OCI-LY7 (cell line): ENCODE data around the gene OR2C1. TPM values are rescaled to one million over a fixed set of nuclear protein-coding genes. Genes with fewer than 3 reads are reported as not detected.

Experiments
- BruUV-seq: library from RNA; stranded (reverse); fragments of 400-500 nt; replicated peaks from 2 replicates; lab custom pipeline; 2021; lab: Mats Ljungman, UMichigan
- CTCF ChIA-PET: fragments of 300-600 bp; sonication (Branson Sonifier 250); formaldehyde crosslinking; loops from one replicate; lab custom pipeline; 2022; ENCODE audit warnings: antibody characterized with exemption; ENCODE audit not compliant: unreplicated experiment; lab: Charles Lee
- POLR2A ChIA-PET: fragments of 300-600 bp; sonication (Branson Sonifier 250); formaldehyde crosslinking; loops from one replicate; lab custom pipeline; 2022; ENCODE audit warnings: antibody characterized with exemption; lab: Charles Lee
- DNase-seq: peaks from one replicate; pipeline ENCODE4 v3.0.0-alpha.2; 2015; ENCODE audit warnings: low spot score
- H2AFZ ChIP-seq: fragments of 200-600 bp; sonication (generic), shearing (Covaris generic); 2 replicates; pipeline ENCODE4 v1.6.1; 2014; ENCODE audit warnings: mild to moderate bottlenecking, antibody characterized with exemption, low read length, moderate library complexity
- H3K27ac ChIP-seq: fragments of 200-600 bp; sonication (generic); 2 replicates; pipeline ENCODE4 v1.5.1; 2014; ENCODE audit warnings: mixed run types, low read depth, mild to moderate bottlenecking, moderate library complexity, low read length, inconsistent platforms; ENCODE audit not compliant: poor library complexity, severe bottlenecking
- H3K36me3 ChIP-seq: fragments of 200-600 bp; sonication (generic); 2 replicates; pipeline ENCODE4 v1.6.1; 2014; ENCODE audit warnings: mild to moderate bottlenecking, antibody characterized with exemption, low read length, moderate library complexity, mixed read lengths; ENCODE audit not compliant: insufficient read depth
- H3K4me1 ChIP-seq: fragments of 200-600 bp; sonication (generic); 2 replicates; pipeline ENCODE4 v1.5.1; 2014; ENCODE audit warnings: mild to moderate bottlenecking, low read length; ENCODE audit not compliant: insufficient read depth, poor library complexity, severe bottlenecking
- H3K4me2 ChIP-seq: fragments of 200-600 bp; sonication (generic); 2 replicates; pipeline ENCODE4 v1.6.1; 2014; ENCODE audit warnings: mild to moderate bottlenecking, low read length
- H3K4me3 ChIP-seq: fragments of 200-600 bp; sonication (generic); 2 replicates; pipeline ENCODE4 v1.5.1; 2014; ENCODE audit warnings: mild to moderate bottlenecking, low read depth, low read length; ENCODE audit not compliant: poor library complexity, severe bottlenecking
- H3K79me2 ChIP-seq: fragments of 200-600 bp; sonication (generic); 2 replicates; pipeline ENCODE4 v1.6.1; 2016; ENCODE audit warnings: low read depth, mild to moderate bottlenecking, low read length, moderate library complexity, mixed read lengths; ENCODE audit not compliant: insufficient read depth
- H3K9me2 ChIP-seq: fragments of 200-600 bp; sonication (generic); 2 replicates; pipeline ENCODE4 v1.6.1; 2016; ENCODE audit warnings: mild to moderate bottlenecking, low read length, mixed read lengths; ENCODE audit not compliant: insufficient read depth
- H3K9me3 ChIP-seq: fragments of 200-600 bp; sonication (generic); 2 replicates; pipeline ENCODE4 v1.6.1; 2014; ENCODE audit warnings: mild to moderate bottlenecking, mixed run types, low read length, mixed read lengths
- H4K20me1 ChIP-seq: fragments of 200-600 bp; sonication (generic); 2 replicates; pipeline ENCODE4 v1.6.1; 2014; ENCODE audit warnings: mild to moderate bottlenecking, antibody characterized with exemption, low read length, moderate library complexity, mixed read lengths; ENCODE audit not compliant: insufficient read depth
- CTCF ChIP-seq: fragments of 200-600 bp; sonication (generic); conservative IDR thresholded peaks from 2 replicates; pipeline ENCODE4 v1.5.1; 2014; ENCODE audit warnings: mild to moderate bottlenecking, antibody characterized with exemption, low read length, moderate library complexity, mixed read lengths
- EZH2phosphoT487 ChIP-seq: fragments of 200-600 bp; sonication (generic); IDR thresholded peaks from 2 replicates; pipeline ENCODE4 v1.6.1; 2018; ENCODE audit warnings: low read depth, borderline replicate concordance, mild to moderate bottlenecking, mixed run types, antibody characterized with exemption, low read length, moderate library complexity, mixed read lengths
- intact Hi-C: fragments of 100-400 bp; cut with micrococcal nuclease; formaldehyde crosslinking; loops from one replicate; pipeline ENCODE4 v1.10.0; 2022; ENCODE audit not compliant: unreplicated experiment
- total RNA-seq, 2 experiments: library from RNA; depleted of rRNA in 1 of 2; stranded (reverse); fragments of >200 nt in 1 of 2; shearing (Covaris generic) in 1 of 2; gene quantifications; 2 replicates each; pipeline ENCODE4 v1.2.3, GENCODE V29; 2014 to 2022

OR2C1 gene
- total RNA-seq, 2 experiments from 2014 or later, result 0.09 TPM; not detected in 1

DNA sequence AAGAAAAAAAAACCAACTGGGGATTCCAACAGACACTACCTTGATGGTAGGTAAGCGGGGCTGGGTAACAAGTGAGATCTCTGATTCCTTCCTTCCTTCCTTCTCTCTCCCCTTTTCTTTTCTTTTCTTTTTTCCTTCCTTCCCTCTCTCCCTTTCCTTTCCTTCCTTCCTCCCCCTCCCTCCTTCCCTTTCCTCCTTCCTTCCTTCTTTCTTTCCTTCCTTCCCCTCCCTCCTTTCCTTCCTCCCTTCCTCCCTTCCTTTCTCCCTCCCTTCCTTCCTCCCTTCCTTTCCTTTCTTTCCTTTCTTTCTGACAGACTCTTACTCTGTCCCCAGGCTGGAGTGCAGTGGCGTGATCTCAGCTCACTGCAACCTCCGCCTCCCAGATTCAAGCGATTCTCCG is 20.0 kb downstream of the OR2C1 start:
- CTCF ChIA-PET, result no interaction called here
- no peaks in the 10 kb centered on the region for H3K9me3 ChIP-seq
- H3K9me2 ChIP-seq, result no peaks in the 10 kb centered on the region
- H3K4me2 ChIP-seq, result no peak overlapping the region
- intact Hi-C loops, result no loop called here
- TF ChIP-seq CTCF, result no peak
- no peak for TF ChIP-seq EZH2phosphoT487
- DNase-seq, result no peak
- H3K4me3 ChIP-seq, result no peak overlapping the region
- H3K36me3 ChIP-seq, result peaks cover 7% of the 10 kb centered on the region; the same call in 1 of the 2 replicates
- H3K79me2 ChIP-seq, result no peaks in the 10 kb centered on the region
- POLR2A ChIA-PET, result interaction anchor here (1.1 kb wide), 1 partner anchor 27 kb away, joined by 4 read pairs; no protein-coding TSS in a partner anchor
- H3K4me1 ChIP-seq, result no peaks in the 10 kb centered on the region
- no peaks in the 10 kb centered on the region for H4K20me1 ChIP-seq
- H2AFZ ChIP-seq, result no peak overlapping the region
- BruUV-seq, result no TSS peak
- no peak overlapping the region for H3K27ac ChIP-seq

DNA sequence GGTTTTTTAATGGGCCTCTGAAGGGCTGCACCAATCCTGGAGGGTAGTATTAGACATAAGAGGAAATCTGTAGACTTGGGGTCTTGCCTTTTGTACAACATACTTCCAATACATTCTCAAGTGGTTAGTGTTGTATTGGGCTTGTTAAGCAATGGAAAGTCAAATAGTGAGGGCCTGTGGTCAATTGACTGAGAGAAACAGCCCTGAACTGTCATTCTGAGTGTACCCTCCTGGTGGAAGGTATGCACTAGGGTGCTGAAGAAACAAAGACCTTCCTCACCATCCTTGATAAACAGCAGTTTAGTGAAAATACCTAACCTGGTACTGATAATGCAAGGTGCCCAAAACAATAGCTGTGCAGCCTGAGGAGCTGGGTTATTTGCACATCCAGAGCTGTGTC is 22.2 kb downstream of the OR2C1 start:
- intact Hi-C loops, result no loop called here
- no TSS peak for BruUV-seq
- no peak for TF ChIP-seq CTCF
- TF ChIP-seq EZH2phosphoT487, result no peak
- POLR2A ChIA-PET, result no interaction called here
- no peak overlapping the region for H3K27ac ChIP-seq
- no peaks in the 10 kb centered on the region for H3K79me2 ChIP-seq
- H2AFZ ChIP-seq, result no peak overlapping the region
- H3K9me2 ChIP-seq, result no peaks in the 10 kb centered on the region
- CTCF ChIA-PET, result no interaction called here
- no peak overlapping the region for H3K4me3 ChIP-seq
- no peaks in the 10 kb centered on the region for H3K4me1 ChIP-seq
- no peak for DNase-seq
- peaks cover 23% of the 10 kb centered on the region for H3K36me3 ChIP-seq
- H3K9me3 ChIP-seq, result no peaks in the 10 kb centered on the region
- no peak overlapping the region for H3K4me2 ChIP-seq
- no peaks in the 10 kb centered on the region for H4K20me1 ChIP-seq

- H3K27ac ChIP-seq, result no peak overlapping the region
- no peaks in the 10 kb centered on the region for H4K20me1 ChIP-seq
- no peak overlapping the region for H3K4me2 ChIP-seq
- POLR2A ChIA-PET, result interaction anchor here (0.7 to 1.0 kb wide), 2 partner anchors 16 to 201 kb away, joined by 4 read pairs; no protein-coding TSS in a partner anchor
- H3K4me1 ChIP-seq, result no peaks in the 10 kb centered on the region
- CTCF ChIA-PET, result no interaction called here
- H3K9me2 ChIP-seq, result no peaks in the 10 kb centered on the region
- H3K9me3 ChIP-seq, result no peaks in the 10 kb centered on the region
- no peaks in the 10 kb centered on the region for H3K79me2 ChIP-seq
- H3K36me3 ChIP-seq, result peaks cover 61% of the 10 kb centered on the region
- intact Hi-C loops, result no loop called here
- H2AFZ ChIP-seq, result no peak overlapping the region
- H3K4me3 ChIP-seq, result no peak overlapping the region
- no TSS peak for BruUV-seq
- DNase-seq, result no peak
- TF ChIP-seq CTCF (no peak), EZH2phosphoT487 (no peak)
Measured at GRCh38 chr16:3383045-3383448, 27.4 kb downstream of the OR2C1 start.
